NCI-H2171 (cell line): ENCODE measurements around the gene TAOK2.
"Not testable (repeated sequence)": the region's sequence is repeated elsewhere in the genome, so short reads cannot be mapped to it uniquely, and the experiment has no call there.

Experiments
- DNase-seq: peaks from one replicate; lab custom pipeline; 2025; lab: John Stamatoyannopoulos, UW

Gene TAOK2

GRCh38 chr16:30003670-30004423 lies 30.2 kb downstream of the TAOK2 start:
- no peak for DNase-seq

- no peak for DNase-seq
Measured at GRCh38 chr16:30004424-30004776, 30.7 kb downstream of the TAOK2 start.

DNA sequence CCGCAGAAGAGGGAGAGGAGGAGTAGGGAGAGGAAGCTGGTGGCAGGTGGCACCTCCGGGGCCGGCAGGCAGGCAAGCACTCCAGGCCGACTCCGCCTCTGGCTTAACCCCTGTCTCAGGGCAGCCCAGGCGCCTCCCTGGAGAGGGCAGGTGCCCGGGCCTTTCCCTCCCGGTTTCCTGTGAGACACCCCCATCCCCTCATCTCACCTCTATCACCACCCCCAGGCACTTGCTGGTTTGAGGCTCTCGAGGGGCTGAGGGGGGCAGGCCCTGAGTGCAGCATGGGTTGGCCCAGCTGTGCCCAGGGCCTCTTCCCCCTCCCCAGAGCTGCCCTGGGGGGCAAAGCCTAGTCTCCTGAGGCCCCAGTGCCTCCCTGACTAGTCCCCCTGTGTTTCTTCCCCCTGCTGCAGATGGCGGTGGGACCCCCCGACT lies 31.2 kb downstream of the TAOK2 start:
- DNase-seq = no peak

DNA sequence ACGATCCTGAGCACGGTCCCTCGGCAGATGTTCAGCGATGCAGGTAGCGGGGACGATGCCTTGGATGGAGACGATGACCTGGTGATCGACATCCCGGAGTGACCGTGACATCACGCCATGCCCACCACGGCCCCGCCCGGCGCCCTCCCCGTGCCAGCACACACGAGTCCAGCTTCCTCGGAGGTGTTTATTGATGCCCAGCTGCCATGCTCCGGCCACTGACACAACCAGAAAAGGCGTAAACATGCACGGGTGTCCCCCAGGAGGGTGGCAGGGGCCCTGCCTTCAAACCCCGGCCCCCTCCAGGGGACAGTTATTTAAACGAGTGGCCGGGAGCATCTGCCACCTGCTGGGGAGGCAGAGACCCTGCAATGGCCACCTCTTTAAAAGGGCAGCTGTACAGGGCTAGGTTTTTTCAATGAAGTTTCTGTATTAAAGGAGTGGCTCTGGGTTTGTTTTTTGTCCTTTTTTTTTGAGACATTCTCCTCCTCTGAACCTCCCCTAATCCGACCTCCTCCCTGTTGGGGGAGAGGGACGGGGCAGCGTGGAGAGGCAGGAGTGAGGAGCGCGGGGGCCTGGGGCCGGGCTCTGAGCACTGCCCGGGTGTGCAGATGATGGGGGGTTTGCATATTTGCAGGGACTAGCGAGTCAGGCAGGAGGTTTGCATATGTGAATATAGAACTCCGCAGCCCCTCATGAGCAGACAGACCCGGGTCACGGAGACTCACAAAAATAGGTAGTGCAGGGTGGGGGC lies 31.9 kb downstream of the TAOK2 start:
- no peak for DNase-seq

GRCh38 chr16:30006095-30006473 lies 32.4 kb downstream of the TAOK2 start:
- no peak for DNase-seq

GRCh38 chr16:30006659-30007377 lies 33.1 kb downstream of the TAOK2 start:
- DNase-seq = no peak

- DNase-seq = no peak
Measured at GRCh38 chr16:30007378-30007895, 33.8 kb downstream of the TAOK2 start.

- no peak for DNase-seq
Measured at GRCh38 chr16:30009085-30009862, 35.6 kb downstream of the TAOK2 start.

DNA sequence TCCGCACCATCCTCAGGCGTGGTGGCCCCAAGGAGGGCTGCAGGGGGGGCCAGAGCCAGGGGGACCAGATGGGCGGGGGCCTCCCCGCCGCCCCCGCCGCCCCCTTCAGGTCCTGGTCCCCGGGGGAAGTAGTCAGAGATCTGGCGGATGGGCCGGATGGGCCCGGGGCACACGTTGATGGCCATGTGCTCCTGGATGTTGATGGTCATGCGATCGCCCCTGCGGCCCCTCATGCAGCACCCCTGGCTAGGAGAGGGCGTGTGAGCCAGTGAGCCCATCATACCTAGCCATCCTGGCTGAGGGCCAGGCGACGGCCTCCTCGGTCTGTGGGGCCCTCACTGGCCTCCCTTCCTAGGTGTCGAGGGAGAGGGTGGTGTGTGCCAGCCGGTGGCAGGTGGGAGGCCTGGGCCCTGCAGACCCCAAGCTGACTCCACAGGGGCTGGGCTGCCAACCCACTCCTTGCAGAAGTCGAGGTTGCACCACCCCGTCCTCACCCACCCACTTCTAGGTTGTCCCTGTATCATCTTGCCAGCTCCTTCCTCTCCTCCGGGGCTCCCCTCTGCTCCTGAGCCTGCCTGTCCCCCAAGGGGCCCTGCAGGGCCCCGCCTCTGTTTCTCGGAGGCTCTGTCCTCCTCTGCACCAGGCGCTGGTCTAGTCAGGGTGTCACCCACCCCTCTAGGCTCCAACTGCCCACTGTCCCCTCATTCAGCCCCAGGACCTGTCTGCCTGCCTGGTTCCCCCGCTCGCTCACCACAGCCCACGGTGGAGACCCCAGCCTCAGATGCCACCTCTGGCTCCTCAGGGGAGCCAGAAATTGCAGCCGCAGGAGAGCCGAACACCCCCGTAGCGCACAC lies 36.5 kb downstream of the TAOK2 start:
- DNase-seq = no peak

- DNase-seq = peak; percentile 70
Measured at GRCh38 chr16:30010844-30011713, 37.4 kb downstream of the TAOK2 start, which contains the start of gene DOC2A. TSS of gene DOC2A (minus strand) at chr16:30011027. CDS start at chr16:30010222, 805 bp downstream.

DNA sequence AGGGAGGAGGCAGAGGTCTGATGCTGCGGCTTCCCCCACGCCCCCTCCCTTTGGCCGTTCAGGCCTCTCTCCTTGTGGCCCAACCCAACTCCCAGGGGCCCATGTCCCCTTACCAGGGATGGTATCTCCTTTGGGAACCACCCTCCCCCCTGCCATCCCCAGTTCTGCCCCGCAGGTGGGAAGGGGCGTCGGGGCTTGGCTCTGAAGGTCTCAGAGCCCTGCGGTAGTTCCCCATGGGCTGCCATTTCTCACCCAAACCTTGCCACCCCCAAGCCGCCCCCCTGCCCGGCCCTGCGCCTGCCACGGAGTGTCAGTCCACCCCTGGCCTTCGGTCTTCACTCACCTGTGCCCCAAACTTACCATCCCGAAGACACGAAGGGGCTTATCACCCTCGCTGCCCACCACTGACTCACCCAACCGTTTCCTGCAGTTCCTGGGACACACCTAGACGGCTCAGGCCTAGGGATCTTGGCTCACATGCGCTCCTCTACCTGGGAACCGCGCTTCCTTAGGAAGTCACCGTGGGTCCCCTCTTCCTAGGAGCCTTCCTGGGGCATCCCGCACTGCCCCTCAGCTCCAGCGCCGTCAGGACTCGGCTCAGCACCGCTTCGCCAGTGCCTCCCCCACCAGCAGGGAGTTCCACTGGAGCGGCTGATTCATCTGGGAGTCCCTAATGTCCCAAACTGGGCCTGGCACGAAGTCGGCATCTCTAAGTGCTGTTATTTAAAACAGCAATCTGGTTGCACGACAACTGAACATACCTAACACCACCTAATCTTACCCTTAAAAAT lies 38.2 kb downstream of the TAOK2 start:
- DNase-seq = no peak

GRCh38 chr16:30012598-30012997 lies 38.9 kb downstream of the TAOK2 start:
- not testable (repeated sequence) for DNase-seq

DNA sequence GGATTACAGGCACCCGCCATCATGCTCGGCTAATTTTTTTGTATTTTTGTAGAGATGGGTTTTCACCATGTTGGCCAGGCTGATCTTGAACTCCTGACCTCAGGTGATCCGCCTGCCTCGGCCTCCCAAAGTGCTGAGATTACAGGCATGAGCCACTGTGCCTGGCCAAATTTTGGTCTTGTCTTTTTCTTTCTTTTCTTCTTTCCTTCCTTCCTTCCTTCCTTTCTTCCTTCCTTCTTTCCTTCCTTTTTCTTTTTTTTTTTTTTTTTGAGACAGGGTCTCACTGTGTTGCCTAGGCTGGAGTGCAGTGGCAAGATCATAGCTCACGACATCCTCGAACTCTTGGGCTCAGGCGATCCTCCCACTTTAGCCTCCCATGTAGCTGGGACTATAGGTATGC lies 41.8 kb downstream of the TAOK2 start:
- not testable (repeated sequence) for DNase-seq

DNA sequence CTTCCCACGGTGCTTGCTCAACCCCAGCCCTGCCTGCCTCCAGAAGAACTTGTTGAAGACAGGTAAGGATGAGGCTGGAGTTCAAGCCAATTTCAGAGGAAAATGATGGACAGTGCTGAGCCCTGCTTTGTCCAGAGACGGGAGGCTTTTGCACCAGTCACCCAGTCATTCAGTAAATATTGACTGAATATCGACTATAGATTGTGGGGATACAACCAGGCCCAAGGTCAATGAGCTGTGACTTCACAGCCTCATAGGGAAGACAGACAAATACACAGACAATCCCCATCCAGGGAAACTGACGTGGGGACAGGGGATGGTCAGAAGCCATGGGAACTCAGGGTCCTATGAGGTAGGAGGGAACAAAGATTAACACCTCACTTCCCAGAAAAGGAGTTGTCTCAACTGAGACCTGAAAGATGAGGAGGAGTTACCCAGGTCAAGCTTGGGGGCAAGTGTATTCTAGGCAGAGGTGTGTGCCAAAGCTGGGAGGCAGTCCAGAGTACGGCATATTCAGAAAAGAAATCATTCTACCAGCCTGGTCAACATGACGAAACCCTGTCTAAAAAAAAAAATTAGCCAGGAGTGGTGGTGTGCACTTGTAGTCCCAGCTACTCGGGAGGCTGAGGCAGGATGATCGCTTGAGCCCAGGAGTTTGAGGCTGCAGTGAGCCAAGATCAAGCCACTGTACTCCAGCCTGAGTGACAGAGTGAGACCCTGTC lies 43.0 kb downstream of the TAOK2 start:
- no peak for DNase-seq

GRCh38 chr16:30017277-30017656 lies 43.6 kb downstream of the TAOK2 start:
- DNase-seq = no peak

GRCh38 chr16:30017937-30018336 lies 44.3 kb downstream of the TAOK2 start:
- not testable (repeated sequence) for DNase-seq

DNA sequence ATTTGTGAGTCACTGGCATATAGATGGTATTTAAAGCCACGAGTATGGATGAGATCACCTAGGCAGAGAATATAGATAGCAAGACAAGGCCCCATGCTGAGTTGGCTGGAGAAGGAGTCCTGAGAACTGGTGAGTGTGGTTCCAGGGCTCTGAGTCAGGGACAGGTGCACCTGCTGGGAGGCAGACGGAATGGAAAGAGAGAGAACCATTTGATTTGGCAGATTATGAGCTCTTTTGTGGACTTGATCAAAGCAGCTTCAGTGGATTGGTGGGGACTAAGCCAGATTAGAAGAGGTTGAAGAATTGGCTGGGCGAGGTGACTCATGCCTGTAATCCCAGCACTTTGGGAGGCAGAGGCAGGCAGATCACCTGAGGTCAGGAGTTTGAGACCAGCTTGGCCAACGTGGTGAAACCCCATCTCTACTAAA lies 45.1 kb downstream of the TAOK2 start:
- DNase-seq = no peak

DNA sequence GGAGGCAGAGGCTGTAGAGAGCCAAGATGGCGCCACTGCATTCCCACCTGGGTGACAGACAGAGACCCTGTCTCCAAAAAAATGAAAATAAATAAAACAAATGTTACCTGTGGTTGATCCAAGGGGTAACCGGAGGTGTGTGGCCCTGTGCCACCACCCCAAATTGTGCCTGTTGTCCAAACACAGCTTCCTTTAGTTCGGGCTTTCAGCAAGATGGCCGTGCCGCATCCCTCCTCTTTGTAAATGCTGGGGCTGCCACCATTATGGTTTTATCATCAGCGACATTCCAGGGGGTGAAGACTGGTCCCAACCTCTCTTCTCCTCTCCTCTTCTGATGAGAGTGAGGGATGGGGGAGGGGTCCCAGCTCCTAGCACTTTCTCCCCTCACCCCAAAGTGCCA lies 49.2 kb downstream of the TAOK2 start, which contains the start of gene C16orf92:
TSS of gene C16orf92 (plus strand) at position 312 of the 400 bp plus-strand sequence. CDS start 143 bp downstream, outside the sequence.
- no peak for DNase-seq
